Glomerular visceral epithelial cell (primary cell): ENCODE data around the gene NACC2.
A peak's percentile ranks its signal among the peaks of the same experiment; 100 is the strongest.

Source experiments
- DNase-seq: peaks from one replicate; pipeline ENCODE4 v3.0.0-alpha.2; 2016; ENCODE audit errors: extremely low spot score

The NACC2 gene

DNA sequence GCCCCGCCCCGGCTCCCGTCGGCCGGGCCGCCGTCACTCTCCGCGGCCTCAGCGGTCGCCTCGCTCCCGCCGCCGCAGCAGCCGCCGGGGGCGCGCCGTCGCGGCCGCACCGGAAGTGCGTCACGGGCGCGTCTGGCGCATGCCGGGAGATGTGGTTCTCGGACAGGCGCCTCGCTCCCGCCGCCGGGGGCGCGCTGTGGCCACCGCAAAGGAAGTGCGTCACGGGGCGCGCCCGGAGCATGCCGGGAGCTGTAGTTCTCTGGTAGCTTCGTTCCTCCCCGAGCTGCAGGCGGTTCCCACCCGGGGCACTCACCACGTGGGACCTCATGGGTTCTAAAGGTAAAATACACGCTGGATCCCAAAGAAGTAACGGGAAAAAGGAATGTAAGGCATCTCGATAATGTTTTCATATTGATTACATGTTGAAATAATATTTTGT, 133.8 kb downstream of the NACC2 start, which contains the start of gene UBAC1:
TSS of gene UBAC1 (minus strand) at position 97 of the 439 bp plus-strand sequence. CDS start 211 bp downstream, outside the sequence.
- DNase-seq, result peak; percentile 96

DNA sequence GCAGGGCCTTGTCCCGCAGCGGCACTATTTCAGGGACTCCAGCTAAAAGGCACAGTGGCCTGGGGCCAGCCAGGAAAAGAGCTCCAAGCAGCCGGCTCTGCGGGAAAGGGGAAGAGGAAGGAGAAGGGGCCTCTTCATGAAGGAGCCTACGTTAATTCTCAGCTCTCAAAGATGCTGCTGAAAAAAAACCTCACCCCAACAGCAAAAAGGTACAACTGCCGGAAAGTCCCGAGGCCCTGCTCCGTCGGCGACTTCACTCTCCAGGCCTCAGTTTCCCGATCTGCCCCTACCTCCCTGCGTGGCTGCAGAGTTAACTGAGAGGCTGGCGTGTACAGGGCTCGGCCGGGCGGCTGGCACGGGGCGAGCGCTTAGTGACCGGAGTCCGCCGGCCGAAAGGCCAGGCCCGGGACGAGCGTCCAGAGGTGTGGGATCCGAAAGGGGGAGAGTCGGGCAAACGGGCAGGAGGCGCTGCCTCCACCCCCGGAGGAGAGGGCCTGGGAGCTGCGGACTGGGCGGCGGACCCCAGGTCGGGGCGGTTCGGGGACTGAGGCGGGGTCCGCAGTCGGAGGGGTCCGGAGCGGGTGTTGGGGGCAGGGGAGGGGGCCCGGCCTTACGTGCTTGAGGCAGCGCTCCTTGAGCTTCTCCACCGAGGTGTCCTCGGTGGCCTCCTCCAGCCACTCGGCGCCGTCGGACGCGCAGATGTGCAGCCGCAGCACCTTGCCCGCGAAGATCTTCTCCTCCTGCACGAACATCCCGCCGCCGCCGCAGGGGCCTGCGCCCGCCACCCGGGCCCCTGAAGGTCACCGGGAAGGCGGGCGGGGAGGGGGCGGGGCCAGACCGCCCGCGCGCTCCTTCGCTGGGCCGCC, 134.4 kb downstream of the NACC2 start:
- DNase-seq, result peak; percentile 31

DNA sequence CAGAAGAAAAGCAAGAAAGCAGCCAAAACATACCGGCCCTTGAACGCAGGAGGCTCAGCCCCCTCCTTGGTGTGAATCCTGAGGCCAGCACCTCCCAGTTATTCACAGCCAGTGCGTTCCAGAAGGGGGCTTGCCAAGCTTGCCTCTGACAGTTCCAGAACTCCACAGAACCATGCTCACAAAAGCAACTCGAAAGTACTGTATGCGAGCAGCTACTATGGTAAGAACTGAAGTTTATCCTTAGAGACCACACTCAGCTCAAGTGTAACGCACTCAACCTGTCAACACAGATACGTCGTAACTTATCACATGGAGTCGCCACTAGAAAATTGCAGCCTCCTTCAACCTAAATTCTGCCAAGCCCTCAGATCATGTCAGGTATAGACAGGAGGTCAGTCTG, 135.3 kb downstream of the NACC2 start:
- DNase-seq, result no peak

DNA sequence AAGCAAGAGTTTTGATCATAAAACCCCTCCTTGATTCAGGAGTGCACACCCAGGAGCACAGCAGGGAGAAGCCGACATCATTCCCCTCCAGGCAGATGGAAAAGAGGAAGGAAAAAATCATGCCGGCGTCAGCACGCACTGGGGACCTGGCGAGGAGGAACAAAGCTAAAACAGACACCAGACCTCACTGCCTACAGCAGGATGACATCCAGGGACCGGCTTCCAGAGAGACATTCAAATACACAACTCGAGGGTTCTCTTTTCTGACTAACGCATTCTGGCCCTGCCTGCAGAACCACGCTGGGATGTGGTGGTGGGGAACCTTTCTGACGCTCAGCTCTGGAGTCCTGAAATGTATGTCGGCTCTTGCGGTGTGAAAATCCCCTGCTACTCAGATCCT, 136.6 kb downstream of the NACC2 start:
- no peak for DNase-seq

DNA sequence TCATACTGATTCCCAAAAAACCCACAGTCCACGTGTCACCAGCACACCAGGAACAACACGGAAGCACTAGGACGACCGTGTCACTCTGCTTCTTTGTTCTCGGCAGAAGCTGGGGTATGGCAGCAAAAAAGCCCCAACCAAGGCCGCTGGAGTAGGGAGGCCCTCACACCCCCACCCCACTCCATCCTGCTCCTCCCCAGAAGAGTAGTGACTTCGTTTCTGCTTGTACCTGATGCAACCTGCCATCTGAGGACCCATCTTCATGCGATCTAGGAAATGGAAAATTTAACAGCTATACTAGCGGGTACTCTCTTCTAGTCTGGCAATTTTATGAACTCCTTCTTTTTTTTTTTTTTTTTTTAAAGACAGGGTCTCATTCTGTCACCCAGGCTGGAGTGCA, 137.7 kb downstream of the NACC2 start:
- DNase-seq, result no peak

DNA sequence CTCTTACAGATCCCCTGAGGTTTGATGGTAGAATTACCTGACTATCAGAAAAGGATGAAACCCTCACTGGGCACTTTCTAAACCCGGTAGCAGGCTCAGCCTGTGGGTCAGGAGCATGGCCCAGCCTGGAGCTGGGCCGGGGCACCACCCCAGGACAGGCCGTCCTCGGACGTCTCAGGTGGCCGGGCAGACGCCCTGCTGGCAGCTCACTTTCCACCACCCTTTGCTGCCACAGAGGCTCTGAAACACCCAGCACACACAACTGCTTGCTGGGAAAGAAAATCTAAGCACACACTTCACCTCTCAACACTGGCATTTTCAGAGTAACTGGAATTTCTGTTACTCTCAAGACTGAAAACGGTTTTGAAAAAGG, 138.3 kb downstream of the NACC2 start:
- no peak for DNase-seq
